GM18505 (cell line): Measurements from ENCODE around the gene EPB41L1.

Source experiments
- ATAC-seq: cut with Tn5 transposase; IDR thresholded peaks from one replicate; pipeline ENCODE4 v1.9.1; 2021; ENCODE audit not compliant: unreplicated experiment
- POLR2A ChIP-seq: IDR thresholded peaks from 4 replicates; pipeline ENCODE4 v1.6.1; 2011; ENCODE audit warnings: borderline replicate concordance; ENCODE audit not compliant: insufficient read depth, insufficient read length; ENCODE audit errors: extremely low read depth

Gene EPB41L1

GRCh38 chr20:36116807-36117441 lies 37.6 kb upstream of the EPB41L1 start:
- no peak for ATAC-seq
- no peak for TF ChIP-seq POLR2A

DNA sequence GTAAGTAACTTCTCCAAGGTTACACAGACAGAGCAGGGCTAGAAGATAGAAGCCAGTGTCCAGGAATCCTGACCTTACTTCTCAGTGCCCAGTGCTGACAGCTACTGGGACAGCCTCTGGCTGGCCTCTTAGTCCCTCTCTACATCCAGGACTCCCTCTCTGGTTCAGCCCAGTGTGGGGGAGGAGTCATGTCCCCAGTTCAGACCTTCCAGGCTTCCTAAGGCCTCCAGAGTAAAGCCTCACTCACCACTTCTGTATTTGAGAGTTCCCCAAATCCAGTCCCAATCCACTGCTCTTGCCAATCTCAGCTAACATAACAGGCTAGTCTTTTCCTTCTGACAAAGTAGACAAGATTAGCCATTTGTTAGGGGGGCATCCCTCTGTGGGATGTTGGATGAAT lies 36.9 kb upstream of the EPB41L1 start:
- no peak for TF ChIP-seq POLR2A
- ATAC-seq = no peak

- TF ChIP-seq POLR2A = no peak
- no peak for ATAC-seq
Observed at GRCh38 chr20:36118371-36118770, 36.2 kb upstream of the EPB41L1 start.

GRCh38 chr20:36119537-36119936 lies 35.0 kb upstream of the EPB41L1 start:
- TF ChIP-seq POLR2A = no peak
- no peak for ATAC-seq

- no peak for ATAC-seq
- no peak for TF ChIP-seq POLR2A
Observed at GRCh38 chr20:36120241-36120640, 34.3 kb upstream of the EPB41L1 start.

DNA sequence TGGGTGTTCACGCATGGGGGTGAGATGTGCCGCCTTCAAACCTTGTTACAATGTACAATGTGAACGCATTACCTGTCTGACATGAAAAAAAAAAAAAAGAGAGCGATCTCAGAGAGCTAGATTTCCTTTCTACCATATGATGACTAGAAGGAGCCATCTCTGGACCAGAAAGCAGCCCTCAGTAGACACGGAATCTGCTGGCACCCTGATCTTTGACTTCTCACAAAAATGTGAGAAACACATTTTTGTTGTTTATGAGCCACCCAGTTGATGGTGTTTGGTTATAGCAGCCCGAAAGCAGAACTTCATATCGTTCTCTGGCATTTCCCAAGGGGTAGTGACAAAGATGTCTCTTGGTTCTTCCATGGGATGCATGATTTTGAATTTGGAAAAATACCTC lies 33.5 kb upstream of the EPB41L1 start:
- no peak for ATAC-seq
- no peak for TF ChIP-seq POLR2A

DNA sequence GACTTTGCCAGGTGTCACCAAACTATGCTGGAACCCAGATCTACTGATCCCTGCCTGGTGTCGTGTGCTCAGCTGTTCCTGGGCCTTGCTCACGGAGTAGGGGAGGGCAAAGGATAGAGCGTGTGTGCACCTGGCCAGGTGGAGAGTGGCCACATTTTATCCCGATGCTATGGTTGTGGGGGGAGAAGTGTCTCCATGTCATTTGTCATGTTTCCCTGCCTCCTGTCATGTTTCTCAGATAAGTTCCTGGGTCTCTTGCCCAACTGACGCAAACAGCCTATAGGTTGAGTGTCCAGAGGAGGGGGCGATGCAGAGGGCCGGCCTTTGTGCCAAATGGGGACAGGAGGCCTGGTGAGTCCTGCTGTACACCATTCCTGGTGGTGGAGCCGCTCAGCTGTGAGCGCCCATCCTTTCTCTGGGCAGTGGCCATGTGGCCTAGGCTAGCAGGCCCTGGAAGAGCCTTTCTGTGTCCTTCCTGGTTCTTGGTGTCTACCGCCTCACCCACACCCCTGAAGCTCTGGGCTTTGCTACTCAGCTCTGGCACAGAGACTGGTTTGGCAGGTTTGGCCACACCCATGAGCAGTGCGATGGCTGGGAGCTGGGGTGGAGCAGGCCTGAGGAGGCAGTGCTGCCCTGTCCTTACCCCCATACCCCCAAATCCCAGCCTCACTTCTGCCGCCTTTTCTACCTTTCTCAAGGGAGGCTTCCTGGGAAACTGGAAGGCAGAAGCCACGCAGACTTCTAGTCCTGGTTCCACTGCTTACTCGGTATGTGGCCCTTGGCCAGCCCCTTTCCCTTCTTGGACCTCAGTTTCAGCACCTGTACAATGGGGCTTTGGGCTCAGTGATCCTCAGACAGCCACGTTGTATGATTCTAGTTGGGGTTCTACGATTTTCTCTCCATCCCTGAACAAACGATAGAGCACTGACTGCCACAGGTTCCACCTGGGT lies 32.3 kb upstream of the EPB41L1 start:
- no peak for TF ChIP-seq POLR2A
- ATAC-seq = no peak

GRCh38 chr20:36122931-36123288 lies 31.6 kb upstream of the EPB41L1 start:
- TF ChIP-seq POLR2A = no peak
- no peak for ATAC-seq

- no peak for TF ChIP-seq POLR2A
- no peak for ATAC-seq
Observed at GRCh38 chr20:36125097-36125496, 29.4 kb upstream of the EPB41L1 start.

DNA sequence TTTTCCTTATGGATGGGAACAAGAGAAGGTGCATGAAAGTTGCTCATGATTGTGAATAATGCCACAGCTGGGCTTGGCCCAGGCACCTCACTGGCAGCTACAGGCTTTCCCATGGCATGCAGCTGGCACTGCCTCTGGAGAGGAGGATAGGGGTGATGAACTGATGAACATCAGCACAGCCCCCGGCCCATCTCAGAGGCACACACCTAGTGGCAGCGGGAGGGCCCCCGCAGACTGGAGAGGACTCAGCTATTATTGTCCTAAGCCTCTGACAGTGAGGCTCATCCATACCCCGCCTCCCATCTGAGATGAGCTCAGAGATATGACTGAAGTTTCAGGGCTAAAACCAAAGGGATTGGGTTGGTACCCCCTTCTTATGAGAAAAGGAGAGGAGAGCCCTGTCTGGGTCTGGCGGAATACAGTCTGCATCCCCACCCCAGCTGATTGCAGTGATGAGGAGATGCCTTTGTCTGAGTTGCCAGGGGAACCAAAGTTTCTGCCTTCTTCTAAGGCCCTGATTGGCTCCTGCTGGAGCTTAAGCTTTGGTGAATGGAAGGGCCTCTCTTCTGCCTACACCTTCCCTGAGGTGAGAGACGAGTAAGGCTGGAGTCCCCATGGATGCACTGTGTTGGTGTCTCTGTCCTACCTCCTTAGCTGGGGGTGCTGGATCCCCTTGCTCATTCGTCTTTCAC lies 27.6 kb upstream of the EPB41L1 start:
- no peak for TF ChIP-seq POLR2A
- ATAC-seq = no peak

- TF ChIP-seq POLR2A = no peak
- ATAC-seq = no peak
Observed at GRCh38 chr20:36128463-36129159, 25.9 kb upstream of the EPB41L1 start.

GRCh38 chr20:36129160-36129543 lies 25.4 kb upstream of the EPB41L1 start:
- TF ChIP-seq POLR2A = no peak
- no peak for ATAC-seq

- ATAC-seq = no peak
Observed at GRCh38 chr20:36130390-36130789, 24.1 kb upstream of the EPB41L1 start.

More at GRCh38 chr20:36130390-36130789, 24.1 kb upstream of the EPB41L1 start:
- no peak for TF ChIP-seq POLR2A
